ENCODE measurements around the gene JAK3. TPM values are rescaled to one million over a fixed set of nuclear protein-coding genes. Genes with fewer than 3 reads are reported as not detected.

Gene JAK3
- total RNA-seq, 1 experiment from 2014 or later: 2.1 TPM

GRCh38 chr19:17877696-17878095, 29.9 kb upstream of the JAK3 start:
- no peak overlapping the region for H3K4me3 ChIP-seq (ENCODE audit: low read depth in 2 of 2, low read length in 2 of 2)
- POLR2A ChIA-PET: no interaction called here
- BruUV-seq (replicated peaks): no TSS peak
- no peaks in the 10 kb centered on the region for H3K36me3 ChIP-seq (ENCODE audit: control insufficient read depth, insufficient read depth, low read length)
- H3K27me3 ChIP-seq (ENCODE audit: control insufficient read depth, insufficient read depth, low read length): no peaks in the 10 kb centered on the region
- H3K27ac ChIP-seq (ENCODE audit: low read length): no peak overlapping the region
- H3K4me1 ChIP-seq (ENCODE audit: control insufficient read depth, insufficient read depth, low read length): no peaks in the 10 kb centered on the region
- in situ Hi-C loops (cut with HindIII; ENCODE audit: low pct_unique_long_range_greater_than_20kb, low sequenced_read_pairs): no loop called here
- CTCF ChIA-PET: no interaction called here
- DNase-seq (ENCODE audit: low read depth, low spot score): no peak
- H3K9me3 ChIP-seq (ENCODE audit: control insufficient read depth, insufficient read depth, low read depth, low read length): no peaks in the 10 kb centered on the region
- TF ChIP-seq TCF7L2 (IDR thresholded peaks at IDR 0.05; ENCODE audit: low read depth, low read length) (no peak), REST (IDR thresholded peaks at IDR 0.05; ENCODE audit: insufficient read depth in 1 of 2, low read depth in 2 of 2, low read length in 1 of 2) (no peak), POLR2AphosphoS5 (IDR thresholded peaks at IDR 0.05; ENCODE audit: low read depth, low read length) (no peak), CTCF (IDR thresholded peaks at IDR 0.05) (no peak)
- no peak for ATAC-seq
- intact Hi-C loops (cut with micrococcal nuclease; ENCODE audit: unreplicated experiment): no loop called here

- no peak for TF ChIP-seq TCF7L2 (IDR thresholded peaks at IDR 0.05; ENCODE audit: low read depth, low read length)
- TF ChIP-seq POLR2AphosphoS5 (IDR thresholded peaks at IDR 0.05; ENCODE audit: low read depth, low read length): no peak
- no peak for TF ChIP-seq CTCF (IDR thresholded peaks at IDR 0.05)
- no peak for TF ChIP-seq REST (IDR thresholded peaks at IDR 0.05; ENCODE audit: insufficient read depth in 1 of 2, low read depth in 2 of 2, low read length in 1 of 2)
- no peak for TF ChIP-seq SIN3A (IDR thresholded peaks at IDR 0.05; ENCODE audit: borderline replicate concordance, insufficient read depth, low read depth, low read length)
- ChIA-PET POLR2A (no interaction called here), CTCF (no interaction called here)
- DNase-seq (ENCODE audit: low read depth, low spot score) (no peak), ATAC-seq (no peak)
- Histone ChIP-seq H3K36me3 (ENCODE audit: control insufficient read depth, insufficient read depth, low read length) (no peaks in the 10 kb centered on the region), H3K4me3 (ENCODE audit: low read depth in 2 of 2, low read length in 2 of 2) (no peak overlapping the region), H3K9me3 (ENCODE audit: control insufficient read depth, insufficient read depth, low read depth, low read length) (no peaks in the 10 kb centered on the region), H3K4me1 (ENCODE audit: control insufficient read depth, insufficient read depth, low read length) (no peaks in the 10 kb centered on the region), H3K27me3 (ENCODE audit: control insufficient read depth, insufficient read depth, low read length) (no peaks in the 10 kb centered on the region), H3K27ac (ENCODE audit: low read length) (no peak overlapping the region)
- intact Hi-C loops (cut with micrococcal nuclease; ENCODE audit: unreplicated experiment) (no loop called here), in situ Hi-C loops (cut with HindIII; ENCODE audit: low pct_unique_long_range_greater_than_20kb, low sequenced_read_pairs) (no loop called here)
- BruUV-seq (replicated peaks): no TSS peak
Measured at GRCh38 chr19:17874758-17875135, 27.0 kb upstream of the JAK3 start.

Data from Panc1 (cell line).